HG03064 (cell line): Measurements from ENCODE around the gene ASGR2.
"Not testable (repeated sequence)": the region's sequence is repeated elsewhere in the genome, so short reads cannot be mapped to it uniquely, and the experiment has no call there.

Experiments used
- ATAC-seq: cut with Tn5 transposase; IDR thresholded peaks from one replicate; pipeline ENCODE4 v1.9.1; 2021; ENCODE audit warnings: low read depth; ENCODE audit not compliant: unreplicated experiment

The ASGR2 gene

GRCh38 chr17:7127501-7127900, 12.9 kb upstream of the ASGR2 start:
- not testable (repeated sequence) for ATAC-seq

- not testable (repeated sequence) for ATAC-seq
Observed at GRCh38 chr17:7126386-7126785, 11.8 kb upstream of the ASGR2 start.

GRCh38 chr17:7124923-7125322, 10.3 kb upstream of the ASGR2 start:
- ATAC-seq: no peak

- no peak for ATAC-seq
Observed at GRCh38 chr17:7123844-7124243, 9.2 kb upstream of the ASGR2 start.

GRCh38 chr17:7122381-7122780, 7.8 kb upstream of the ASGR2 start:
- ATAC-seq: no peak

- ATAC-seq: not testable (repeated sequence)
Observed at GRCh38 chr17:7120635-7121034, 6.0 kb upstream of the ASGR2 start.

- no peak for ATAC-seq
Observed at GRCh38 chr17:7120123-7120522, 5.5 kb upstream of the ASGR2 start.

- no peak for ATAC-seq
Observed at GRCh38 chr17:7119314-7119713, 4.7 kb upstream of the ASGR2 start.

GRCh38 chr17:7114875-7115614, 423 bp upstream of the ASGR2 start:
- no peak for ATAC-seq

GRCh38 chr17:7113273-7114071, 1.1 kb downstream of the ASGR2 start:
- no peak for ATAC-seq

GRCh38 chr17:7112510-7113108, 2.0 kb downstream of the ASGR2 start:
- ATAC-seq: no peak

- ATAC-seq: no peak
Observed at GRCh38 chr17:7111784-7112509, 2.7 kb downstream of the ASGR2 start.

- no peak for ATAC-seq
Observed at GRCh38 chr17:7110617-7111306, 3.9 kb downstream of the ASGR2 start.

GRCh38 chr17:7109461-7110322, 4.9 kb downstream of the ASGR2 start:
- no peak for ATAC-seq

GRCh38 chr17:7108981-7109380, 5.6 kb downstream of the ASGR2 start:
- no peak for ATAC-seq

GRCh38 chr17:7108560-7108925, 6.1 kb downstream of the ASGR2 start:
- no peak for ATAC-seq

GRCh38 chr17:7107795-7108559, 6.6 kb downstream of the ASGR2 start:
- no peak for ATAC-seq

GRCh38 chr17:7107012-7107754, 7.4 kb downstream of the ASGR2 start:
- ATAC-seq: no peak
